WTC11 (cell line): ENCODE data around the gene MAST4. TPM values are rescaled to one million over a fixed set of nuclear protein-coding genes. Genes with fewer than 3 reads are reported as not detected.

Experiments
- ATAC-seq: fragments of 200-7000 bp; cut with Tn5 transposase; 2 replicates; pipeline ENCODE4 v1.10.0; 2021; ENCODE audit warnings: mild to moderate bottlenecking, moderate library complexity
- CTCF ChIA-PET: fragments of 300-600 bp; sonication (Branson Sonifier 250); formaldehyde crosslinking; loops from one replicate; lab custom pipeline; 2021; ENCODE audit warnings: antibody characterized with exemption; lab: Charles Lee
- POLR2A ChIA-PET: fragments of 350-600 bp; sonication (Branson Sonifier 250); formaldehyde crosslinking; loops from one replicate; lab custom pipeline; 2021; ENCODE audit warnings: antibody characterized with exemption; lab: Charles Lee
- DNase-seq: peaks from one replicate; pipeline ENCODE4 v3.0.0; 2021; ENCODE audit warnings: low spot score
- H3K27ac Mint-ChIP-seq: 2 replicates; pipeline ENCODE4 v1.8.0; 2021; ENCODE audit warnings: mixed read lengths
- H3K27me3 Mint-ChIP-seq: 2 replicates; pipeline ENCODE4 v1.8.0; 2021; ENCODE audit warnings: low read depth, mild to moderate bottlenecking, moderate library complexity, mixed read lengths
- H3K36me3 Mint-ChIP-seq: 2 replicates; pipeline ENCODE4 v1.8.0; 2021; ENCODE audit warnings: mixed read lengths
- H3K4me1 Mint-ChIP-seq: 2 replicates; pipeline ENCODE4 v1.8.0; 2022; ENCODE audit warnings: mixed read lengths
- H3K4me3 Mint-ChIP-seq: 2 replicates; pipeline ENCODE4 v1.8.0; 2021; ENCODE audit warnings: mild to moderate bottlenecking, moderate library complexity, mixed read lengths
- H3K9me3 Mint-ChIP-seq: 2 replicates; pipeline ENCODE4 v1.8.0; 2021; ENCODE audit warnings: mixed read lengths
- E2F4 ChIP-seq: sonication (generic); formaldehyde crosslinking; IDR thresholded peaks from 2 replicates; pipeline ENCODE4 v1.8.1; 2022; ENCODE audit warnings: low read depth, mild to moderate bottlenecking, moderate library complexity, missing genetic modification reagents, borderline replicate concordance
- FOXK1 ChIP-seq: sonication (generic); formaldehyde crosslinking; IDR thresholded peaks from 2 replicates; pipeline ENCODE4 v1.8.0; 2022; ENCODE audit warnings: mild to moderate bottlenecking, moderate library complexity, missing genetic modification reagents
- NFYB ChIP-seq: sonication (generic); formaldehyde crosslinking; conservative IDR thresholded peaks from 2 replicates; pipeline ENCODE4 v1.8.0; 2022; ENCODE audit warnings: low read depth, missing genetic modification reagents
- RELA ChIP-seq: sonication (generic); formaldehyde crosslinking; IDR thresholded peaks from 2 replicates; pipeline ENCODE4 v1.8.1; 2022; ENCODE audit warnings: missing genetic modification reagents, mild to moderate bottlenecking, borderline replicate concordance
- RORB ChIP-seq: fragments of 250-450 bp; sonication (Bioruptor Pico); IDR thresholded peaks from 2 replicates; pipeline ENCODE4 v1.9.0; 2021; ENCODE audit warnings: mild to moderate bottlenecking
- STAT6 ChIP-seq: sonication (generic); formaldehyde crosslinking; conservative IDR thresholded peaks from 2 replicates; pipeline ENCODE4 v1.8.1; 2023; ENCODE audit warnings: mild to moderate bottlenecking, low read depth, missing genetic modification reagents, moderate library complexity
- USF1 ChIP-seq: sonication (generic); formaldehyde crosslinking; IDR thresholded peaks from 2 replicates; pipeline ENCODE4 v1.8.0; 2022; ENCODE audit warnings: mild to moderate bottlenecking, missing genetic modification reagents
- ZBTB21 ChIP-seq: sonication (generic); formaldehyde crosslinking; IDR thresholded peaks from 2 replicates; pipeline ENCODE4 v1.8.1; 2023; ENCODE audit warnings: mild to moderate bottlenecking, missing genetic modification reagents, borderline replicate concordance
- total RNA-seq: library from RNA; stranded (reverse); gene quantifications from 3 replicates; pipeline ENCODE4 v1.2.3, GENCODE V29; 2021
- TF ChIP-seq, protein P1 (sequence below): sonication (generic); formaldehyde crosslinking; IDR thresholded peaks from 2 replicates; pipeline ENCODE4 v1.8.0; 2023; ENCODE audit warnings: mild to moderate bottlenecking, missing genetic modification reagents
- TF ChIP-seq, protein P2 (sequence below): sonication (generic); formaldehyde crosslinking; IDR thresholded peaks from 2 replicates; pipeline ENCODE4 v1.8.1; 2023; ENCODE audit warnings: mild to moderate bottlenecking, moderate library complexity, missing genetic modification reagents
- TF ChIP-seq, protein P3 (sequence below): sonication (generic); formaldehyde crosslinking; IDR thresholded peaks from 2 replicates; pipeline ENCODE4 v1.8.1; 2023; ENCODE audit warnings: mild to moderate bottlenecking, missing genetic modification reagents, moderate library complexity

The MAST4 gene
- total RNA-seq, 1 experiment from 2014 or later = 8.0 TPM

DNA sequence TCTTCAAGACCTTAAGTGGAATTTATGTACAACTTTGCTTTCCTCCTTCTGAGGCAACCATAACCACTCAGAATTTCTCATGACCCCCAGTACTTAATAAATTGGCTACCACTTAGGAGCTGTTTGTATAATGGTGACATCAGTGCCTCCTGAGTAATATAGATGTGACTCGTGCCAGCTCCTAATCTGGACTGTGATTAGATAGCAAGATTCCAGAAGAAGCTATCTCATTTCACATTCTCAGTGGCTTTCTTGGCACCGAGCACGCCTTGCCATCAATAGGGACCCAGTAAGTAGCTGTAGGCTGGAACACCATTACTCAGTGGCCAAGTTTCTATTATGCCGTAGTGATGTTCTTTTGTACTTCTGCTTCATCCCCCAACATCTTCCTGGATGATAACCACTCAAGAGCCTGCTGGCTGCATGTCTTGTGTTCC lies 371.7 kb downstream of the MAST4 start:
- peaks cover 7% of the 10 kb centered on the region; the same call in 1 of the 2 replicates for H3K9me3 Mint-ChIP-seq
- no peak for ATAC-seq
- CTCF ChIA-PET = no interaction called here

More for the DNA sequence above, 371.7 kb downstream of the MAST4 start:
- no peak for DNase-seq
- Mint-ChIP-seq H3K36me3 (no peaks in the 10 kb centered on the region), H3K4me3 (no peak overlapping the region), H3K27ac (no peak overlapping the region), H3K4me1 (peaks cover 13% of the 10 kb centered on the region), H3K27me3 (no peaks in the 10 kb centered on the region)
- POLR2A ChIA-PET = no interaction called here
- TF ChIP-seq E2F4 (no peak), RELA (no peak), ZBTB21 (CRISPR knock-in tag) (no peak), NFYB (CRISPR knock-in tag) (no peak), RORB (CRISPR knock-in tag) (no peak), USF1 (CRISPR knock-in tag) (no peak), FOXK1 (no peak), STAT6 (no peak)
- TF ChIP-seq, protein P1, sequence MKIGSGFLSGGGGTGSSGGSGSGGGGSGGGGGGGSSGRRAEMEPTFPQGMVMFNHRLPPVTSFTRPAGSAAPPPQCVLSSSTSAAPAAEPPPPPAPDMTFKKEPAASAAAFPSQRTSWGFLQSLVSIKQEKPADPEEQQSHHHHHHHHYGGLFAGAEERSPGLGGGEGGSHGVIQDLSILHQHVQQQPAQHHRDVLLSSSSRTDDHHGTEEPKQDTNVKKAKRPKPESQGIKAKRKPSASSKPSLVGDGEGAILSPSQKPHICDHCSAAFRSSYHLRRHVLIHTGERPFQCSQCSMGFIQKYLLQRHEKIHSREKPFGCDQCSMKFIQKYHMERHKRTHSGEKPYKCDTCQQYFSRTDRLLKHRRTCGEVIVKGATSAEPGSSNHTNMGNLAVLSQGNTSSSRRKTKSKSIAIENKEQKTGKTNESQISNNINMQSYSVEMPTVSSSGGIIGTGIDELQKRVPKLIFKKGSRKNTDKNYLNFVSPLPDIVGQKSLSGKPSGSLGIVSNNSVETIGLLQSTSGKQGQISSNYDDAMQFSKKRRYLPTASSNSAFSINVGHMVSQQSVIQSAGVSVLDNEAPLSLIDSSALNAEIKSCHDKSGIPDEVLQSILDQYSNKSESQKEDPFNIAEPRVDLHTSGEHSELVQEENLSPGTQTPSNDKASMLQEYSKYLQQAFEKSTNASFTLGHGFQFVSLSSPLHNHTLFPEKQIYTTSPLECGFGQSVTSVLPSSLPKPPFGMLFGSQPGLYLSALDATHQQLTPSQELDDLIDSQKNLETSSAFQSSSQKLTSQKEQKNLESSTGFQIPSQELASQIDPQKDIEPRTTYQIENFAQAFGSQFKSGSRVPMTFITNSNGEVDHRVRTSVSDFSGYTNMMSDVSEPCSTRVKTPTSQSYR (CRISPR knock-in tag) = no peak
- TF ChIP-seq, protein P2, sequence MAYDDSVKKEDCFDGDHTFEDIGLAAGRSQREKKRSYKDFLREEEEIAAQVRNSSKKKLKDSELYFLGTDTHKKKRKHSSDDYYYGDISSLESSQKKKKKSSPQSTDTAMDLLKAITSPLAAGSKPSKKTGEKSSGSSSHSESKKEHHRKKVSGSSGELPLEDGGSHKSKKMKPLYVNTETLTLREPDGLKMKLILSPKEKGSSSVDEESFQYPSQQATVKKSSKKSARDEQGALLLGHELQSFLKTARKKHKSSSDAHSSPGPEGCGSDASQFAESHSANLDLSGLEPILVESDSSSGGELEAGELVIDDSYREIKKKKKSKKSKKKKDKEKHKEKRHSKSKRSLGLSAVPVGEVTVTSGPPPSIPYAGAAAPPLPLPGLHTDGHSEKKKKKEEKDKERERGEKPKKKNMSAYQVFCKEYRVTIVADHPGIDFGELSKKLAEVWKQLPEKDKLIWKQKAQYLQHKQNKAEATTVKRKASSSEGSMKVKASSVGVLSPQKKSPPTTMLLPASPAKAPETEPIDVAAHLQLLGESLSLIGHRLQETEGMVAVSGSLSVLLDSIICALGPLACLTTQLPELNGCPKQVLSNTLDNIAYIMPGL (CRISPR knock-in tag) = no peak
- TF ChIP-seq, protein P3, sequence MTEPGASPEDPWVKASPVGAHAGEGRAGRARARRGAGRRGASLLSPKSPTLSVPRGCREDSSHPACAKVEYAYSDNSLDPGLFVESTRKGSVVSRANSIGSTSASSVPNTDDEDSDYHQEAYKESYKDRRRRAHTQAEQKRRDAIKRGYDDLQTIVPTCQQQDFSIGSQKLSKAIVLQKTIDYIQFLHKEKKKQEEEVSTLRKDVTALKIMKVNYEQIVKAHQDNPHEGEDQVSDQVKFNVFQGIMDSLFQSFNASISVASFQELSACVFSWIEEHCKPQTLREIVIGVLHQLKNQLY = no peak
